A673 (cell line): ENCODE measurements around the gene TNFAIP8. TPM values are rescaled to one million over a fixed set of nuclear protein-coding genes. Genes with fewer than 3 reads are reported as not detected.

Experiments used
- BruUV-seq: library from RNA; stranded (reverse); fragments of 400-500 nt; replicated peaks from 2 replicates; lab custom pipeline; 2021; lab: Mats Ljungman, UMichigan
- CTCF ChIA-PET: fragments of 300-600 bp; sonication (Branson Sonifier 250); formaldehyde crosslinking; loops from one replicate; lab custom pipeline; 2022; ENCODE audit warnings: antibody characterized with exemption; lab: Charles Lee
- POLR2A ChIA-PET: fragments of 300-600 bp; sonication (Branson Sonifier 250); formaldehyde crosslinking; loops from one replicate; lab custom pipeline; 2022; ENCODE audit warnings: antibody characterized with exemption; ENCODE audit not compliant: low non-redundant PET; lab: Charles Lee
- DNase-seq: peaks from one replicate; pipeline ENCODE4 v3.0.0-alpha.2; 2015; ENCODE audit warnings: low spot score
- H3K27ac ChIP-seq: fragments of 200-600 bp; sonication (generic); 2 replicates; pipeline ENCODE4 v1.5.1; 2016; ENCODE audit warnings: mixed run types, low read depth, mild to moderate bottlenecking, mixed read lengths, antibody characterized with exemption, low read length; ENCODE audit not compliant: poor library complexity, severe bottlenecking
- H3K27me3 ChIP-seq: fragments of 200-600 bp; sonication (generic); replicated peaks from 2 replicates; pipeline ENCODE4 v1.6.1; 2017; ENCODE audit warnings: mixed run types, low read depth, mild to moderate bottlenecking, mixed read lengths, antibody characterized with exemption, low read length; ENCODE audit not compliant: insufficient read depth, poor library complexity
- H3K36me3 ChIP-seq: fragments of 200-600 bp; sonication (generic); 2 replicates; pipeline ENCODE4 v1.6.1; 2016; ENCODE audit warnings: mixed run types, mild to moderate bottlenecking, mixed read lengths, antibody characterized with exemption, low read length; ENCODE audit not compliant: insufficient read depth, poor library complexity, severe bottlenecking
- H3K4me1 ChIP-seq: fragments of 200-600 bp; sonication (generic); 2 replicates; pipeline ENCODE4 v1.6.1; 2017; ENCODE audit warnings: mixed run types, mild to moderate bottlenecking, mixed read lengths, antibody characterized with exemption, low read length; ENCODE audit not compliant: insufficient read depth, poor library complexity, severe bottlenecking
- H3K4me3 ChIP-seq: fragments of 200-600 bp; sonication (generic); 2 replicates; pipeline ENCODE4 v1.5.1; 2016; ENCODE audit warnings: low read depth, mixed run types, mild to moderate bottlenecking, mixed read lengths, low read length; ENCODE audit not compliant: poor library complexity, severe bottlenecking
- H3K9me3 ChIP-seq: fragments of 200-600 bp; sonication (generic); 2 replicates; pipeline ENCODE4 v1.6.1; 2016; ENCODE audit warnings: mixed run types, low read depth, mild to moderate bottlenecking, mixed read lengths, antibody characterized with exemption, low read length; ENCODE audit not compliant: poor library complexity, severe bottlenecking
- CTCF ChIP-seq: fragments of 300-800, 200-600 bp; sonication (generic); conservative IDR thresholded peaks from 2 replicates; pipeline ENCODE4 v1.5.1; 2017; ENCODE audit warnings: low read depth, mild to moderate bottlenecking, antibody characterized with exemption, low read length, moderate library complexity, mixed read lengths
- EZH2 ChIP-seq: fragments of 200-600 bp; sonication (generic); IDR thresholded peaks from 2 replicates; pipeline ENCODE4 v1.6.1; 2017; ENCODE audit warnings: borderline replicate concordance, low read depth, mild to moderate bottlenecking, mixed read lengths, antibody characterized with exemption, low read length; ENCODE audit not compliant: poor library complexity, severe bottlenecking
- intact Hi-C: fragments of 100-400 bp; cut with micrococcal nuclease; formaldehyde crosslinking; loops from one replicate; pipeline ENCODE4 v1.10.0; 2022; ENCODE audit not compliant: unreplicated experiment
- total RNA-seq: library from RNA; stranded (reverse); gene quantifications from 2 replicates; pipeline ENCODE4 v1.2.3, GENCODE V29; 2021

Gene TNFAIP8
- total RNA-seq, 1 experiment from 2014 or later: 6.8 TPM

GRCh38 chr5:119341452-119342349, 14.1 kb upstream of the TNFAIP8 start:
- no peaks in the 10 kb centered on the region for H3K36me3 ChIP-seq
- no peaks in the 10 kb centered on the region for H3K27me3 ChIP-seq
- intact Hi-C loops: no loop called here
- no peaks in the 10 kb centered on the region for H3K9me3 ChIP-seq
- DNase-seq: no peak
- ChIA-PET CTCF (no interaction called here), POLR2A (no interaction called here)
- no peak for TF ChIP-seq EZH2
- TF ChIP-seq CTCF: no peak
- H3K4me1 ChIP-seq: no peaks in the 10 kb centered on the region
- no TSS peak for BruUV-seq
- H3K27ac ChIP-seq: no peak overlapping the region
- no peak overlapping the region for H3K4me3 ChIP-seq

GRCh38 chr5:119342406-119342805, 13.4 kb upstream of the TNFAIP8 start:
- no peaks in the 10 kb centered on the region for H3K27me3 ChIP-seq
- H3K27ac ChIP-seq: no peak overlapping the region
- ChIA-PET CTCF (no interaction called here), POLR2A (no interaction called here)
- no peaks in the 10 kb centered on the region for H3K9me3 ChIP-seq
- DNase-seq: no peak
- H3K4me1 ChIP-seq: peaks cover 5% of the 10 kb centered on the region
- BruUV-seq: no TSS peak
- H3K36me3 ChIP-seq: no peaks in the 10 kb centered on the region
- no peak for TF ChIP-seq EZH2
- no peak for TF ChIP-seq CTCF
- intact Hi-C loops: no loop called here
- no peak overlapping the region for H3K4me3 ChIP-seq

- Histone ChIP-seq H3K36me3 (no peaks in the 10 kb centered on the region), H3K4me3 (no peak overlapping the region), H3K27ac (no peak overlapping the region), H3K27me3 (no peaks in the 10 kb centered on the region), H3K4me1 (peaks cover 11% of the 10 kb centered on the region), H3K9me3 (no peaks in the 10 kb centered on the region)
- ChIA-PET CTCF (no interaction called here), POLR2A (no interaction called here)
- BruUV-seq: no TSS peak
- DNase-seq: no peak
- intact Hi-C loops: no loop called here
- no peak for TF ChIP-seq CTCF
- TF ChIP-seq EZH2: no peak
Measured at GRCh38 chr5:119343052-119343451, 12.8 kb upstream of the TNFAIP8 start.
